Pancreas (tissue), 10 donors: ENCODE results near the gene GRAMD1C. TPM values are rescaled to one million over a fixed set of nuclear protein-coding genes. Genes with fewer than 3 reads are reported as not detected.

Experiments used
- ATAC-seq, 4 donors: fragments of 200-7000 bp; cut with Tn5 transposase; one replicate each; pipeline versions ENCODE4 v1.8.0 to v1.9.1; 2020; ENCODE audit warnings: mild to moderate bottlenecking in 4 of 4, moderate library complexity in 4 of 4
- DNase-seq, 6 donors: peaks; one replicate each; pipeline ENCODE4 v3.0.0-alpha.2; 2020
- FAIRE-seq: peaks from 2 replicates; lab custom pipeline; 2012; peaks lifted over from hg19 to GRCh38; lab: Jason Lieb, UNC
- H3K27ac ChIP-seq, 4 donors: fragments of 200-600 bp; sonication (generic); 1 replicate in 3 of 4; 2 replicates in 1 of 4; pipeline versions ENCODE4 v1.5.0 to v1.8.0; 2020
- H3K27me3 ChIP-seq, 4 donors: fragments of 200-600 bp; one replicate each; pipeline ENCODE4 v1.8.0; 2021
- H3K36me3 ChIP-seq, 3 donors: fragments of 200-600 bp; sonication (generic) in 1 of 3; one replicate each; pipeline versions ENCODE4 v1.5.0 to v1.8.0; 2020 to 2021
- H3K4me1 ChIP-seq, 3 donors: fragments of 200-600 bp; one replicate each; pipeline ENCODE4 v1.8.0; 2021
- H3K4me3 ChIP-seq, 4 donors: fragments of 200-600 bp; sonication (generic) in 2 of 4; one replicate each; pipeline versions ENCODE4 v1.5.0 to v1.8.0; 2020 to 2021
- H3K9me3 ChIP-seq, 4 donors: fragments of 200-600 bp; one replicate each; pipeline ENCODE4 v1.8.0; 2021
- CTCF ChIP-seq, 4 donors: fragments of 200-600 bp; sonication (generic) in 3 of 4; IDR thresholded peaks; one replicate each; pipeline versions ENCODE4 v1.5.0 to v1.8.0; 2021; ENCODE audit warnings: antibody characterized with exemption in 4 of 4
- WGBS, 2 donors: extraction: QIAGEN DNeasy Blood & Tissue Kit; methylation state at CpG; one replicate each; pipeline ENCODE4 v1.1.7; 2013; 5-methylcytosine and 5-hydroxymethylcytosine counted together
- intact Hi-C, 3 donors: fragments of 100-400 bp; cut with DNase I; formaldehyde crosslinking; loops; one replicate each; pipeline versions ENCODE4 v1.11.1 to v1.14.2; 2022
- polyA plus RNA-seq, 2 donors: library from polyadenylated mRNA; stranded (reverse); fragments of 200-250 nt; gene quantifications; one replicate each; pipeline ENCODE4 v1.2.3, GENCODE V29; 2013
- total RNA-seq, 6 donors: library from RNA; stranded (reverse); fragmentation: NEBNext Ultra II Directional in 4 of 6; extraction: Animal tissue kit (Norgen Biotek cat#: 25700) in 4 of 6; gene quantifications; one replicate each; pipeline versions ENCODE4 v1.2.1 to v1.2.4, GENCODE V29; 2021 to 2023
- donor health status: healthy with polysubstance abuse.
- donor health status: DM: no; HTN: no; CAD: no; lungs with moderate emphysema.
- donor health status: DM: no; HTN: no; CAD: no.
- donor health status: control.
- donor health status: control.
- donor health status: Bipolar disorder and iron deficiency.
- donor health status: DM: yes; HTN: yes; CAD: no.
- donor health status: DM: no; HTN: no; CAD: no.
- donor health status: DM: no; HTN: no; CAD: no.
- donor health status: DM: yes; HTN: yes; CAD: no.

Gene GRAMD1C
- total and polyA plus RNA-seq, 8 donors, result 6.2 to 21.7 (median 9.1) TPM

- Histone ChIP-seq H3K27me3 (no peaks in the 10 kb centered on the region), H3K9me3 (no peaks in the 10 kb centered on the region), H3K27ac (no peak overlapping the region), H3K4me3 (no peak overlapping the region), H3K4me1 (no peaks in the 10 kb centered on the region), H3K36me3 (peaks cover 0 to 53% (median 7%) of the 10 kb centered on the region in 3 donors)
- no peak for ATAC-seq
- TF ChIP-seq CTCF (IDR thresholded peaks at IDR 0.05), result no peak
- no peak for FAIRE-seq
- WGBS, 2 donors, result 65 to 70% methylated on average over 4 of the region's 4 CpGs
- intact Hi-C loops, result no loop called here
- no peak for DNase-seq
Observed at GRCh38 chr3:113804661-113805060, 33.9 kb upstream of the GRAMD1C start.

- Histone ChIP-seq H3K27me3 (no peaks in the 10 kb centered on the region), H3K36me3 (peaks cover 0 to 59% (median 9%) of the 10 kb centered on the region in 3 donors), H3K9me3 (no peaks in the 10 kb centered on the region), H3K4me3 (no peak overlapping the region), H3K4me1 (no peaks in the 10 kb centered on the region), H3K27ac (no peak overlapping the region)
- DNase-seq, result no peak
- intact Hi-C loops, result no loop called here
- 90 to 95% methylated on average over 3 of the region's 3 CpGs for WGBS, 2 donors
- no peak for TF ChIP-seq CTCF (IDR thresholded peaks at IDR 0.05)
- FAIRE-seq, result no peak
- ATAC-seq, result no peak
Observed at GRCh38 chr3:113805249-113805648, 33.3 kb upstream of the GRAMD1C start.

- TF ChIP-seq CTCF (IDR thresholded peaks at IDR 0.05), result no peak
- no peaks in the 10 kb centered on the region for H3K4me1 ChIP-seq
- DNase-seq (no peak), FAIRE-seq (no peak), ATAC-seq (no peak)
- no peaks in the 10 kb centered on the region for H3K9me3 ChIP-seq
- peaks cover 0 to 15% (median 7%) of the 10 kb centered on the region in 3 donors for H3K36me3 ChIP-seq
- H3K4me3 ChIP-seq, result no peak overlapping the region
- 81 to 88% methylated on average over 3 of the region's 3 CpGs for WGBS, 2 donors
- intact Hi-C loops, result no loop called here
- no peak overlapping the region for H3K27ac ChIP-seq
- no peaks in the 10 kb centered on the region for H3K27me3 ChIP-seq
Observed at GRCh38 chr3:113812854-113813253, 25.7 kb upstream of the GRAMD1C start.

GRCh38 chr3:113819866-113820265 is 18.7 kb upstream of the GRAMD1C start:
- FAIRE-seq (no peak), DNase-seq (no peak), ATAC-seq (no peak)
- Histone ChIP-seq H3K4me1 (no peaks in the 10 kb centered on the region), H3K27me3 (no peaks in the 10 kb centered on the region), H3K4me3 (no peak overlapping the region), H3K36me3 (no peaks in the 10 kb centered on the region), H3K27ac (no peak overlapping the region), H3K9me3 (no peaks in the 10 kb centered on the region)
- no peak for TF ChIP-seq CTCF (IDR thresholded peaks at IDR 0.05)
- intact Hi-C loops, result loop anchor here in 1 of 3 donors (10.0 kb wide), 1 partner anchor 45 kb away; no protein-coding TSS in a partner anchor
- 66 to 88% methylated on average over 3 of the region's 3 CpGs for WGBS, 2 donors

GRCh38 chr3:113825090-113825489 is 13.5 kb upstream of the GRAMD1C start:
- 70 to 79% methylated on average over 2 of the region's 2 CpGs for WGBS, 2 donors
- FAIRE-seq (no peak), ATAC-seq (no peak), DNase-seq (no peak)
- no peaks in the 10 kb centered on the region for H3K27me3 ChIP-seq
- no peaks in the 10 kb centered on the region for H3K9me3 ChIP-seq
- intact Hi-C loops, result loop anchor here in 1 of 3 donors (10.0 kb wide), 1 partner anchor 50 kb away; no protein-coding TSS in a partner anchor
- no peaks in the 10 kb centered on the region for H3K36me3 ChIP-seq
- no peak overlapping the region for H3K27ac ChIP-seq
- H3K4me3 ChIP-seq, result no peak overlapping the region
- H3K4me1 ChIP-seq, result peaks cover 0 to 2% (median 0%) of the 10 kb centered on the region in 3 donors
- no peak for TF ChIP-seq CTCF (IDR thresholded peaks at IDR 0.05)
